ENCODE results near the gene ANKHD1.

Gene ANKHD1

DNA sequence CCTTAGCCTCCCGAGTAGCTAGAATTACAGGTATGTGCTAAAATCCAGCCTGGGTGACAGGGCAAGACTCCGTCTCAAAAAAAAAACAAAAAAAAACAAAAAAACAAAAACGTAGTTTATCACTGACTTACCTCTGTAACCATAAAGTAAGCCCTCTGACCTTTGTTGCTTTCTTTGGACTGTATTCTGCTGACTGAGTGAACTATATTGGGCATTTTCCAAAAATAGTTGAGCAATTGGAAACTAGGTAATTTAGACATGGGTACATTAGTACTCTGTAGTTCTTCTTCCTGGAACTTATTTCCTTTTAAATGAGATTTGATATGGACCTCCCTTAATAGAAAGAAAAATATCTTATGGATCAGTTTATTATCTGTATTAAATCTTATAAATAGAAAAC is 66.6 kb downstream of the ANKHD1 start:
- no peak overlapping the region for H3K4me3 ChIP-seq (ENCODE audit: low read depth, low read length)
- H3K36me3 ChIP-seq (ENCODE audit: control insufficient read depth in 2 of 2, insufficient read depth in 1 of 2, low read length in 2 of 2) = peaks cover 29 to 59% of the 10 kb centered on the region in 2 experiments
- TF ChIP-seq ZIC2 (tag by site-specific recombination; IDR thresholded peaks at IDR 0.05) (no peak), ZNF292 (tag by site-specific recombination; IDR thresholded peaks at IDR 0.05; ENCODE audit: borderline replicate concordance, low read depth) (no peak), CTCF (tag by site-specific recombination; IDR thresholded peaks at IDR 0.05) (no peak), FEZF1 (tag by site-specific recombination; IDR thresholded peaks at IDR 0.05) (no peak)
- TF ChIP-seq, protein P1, sequence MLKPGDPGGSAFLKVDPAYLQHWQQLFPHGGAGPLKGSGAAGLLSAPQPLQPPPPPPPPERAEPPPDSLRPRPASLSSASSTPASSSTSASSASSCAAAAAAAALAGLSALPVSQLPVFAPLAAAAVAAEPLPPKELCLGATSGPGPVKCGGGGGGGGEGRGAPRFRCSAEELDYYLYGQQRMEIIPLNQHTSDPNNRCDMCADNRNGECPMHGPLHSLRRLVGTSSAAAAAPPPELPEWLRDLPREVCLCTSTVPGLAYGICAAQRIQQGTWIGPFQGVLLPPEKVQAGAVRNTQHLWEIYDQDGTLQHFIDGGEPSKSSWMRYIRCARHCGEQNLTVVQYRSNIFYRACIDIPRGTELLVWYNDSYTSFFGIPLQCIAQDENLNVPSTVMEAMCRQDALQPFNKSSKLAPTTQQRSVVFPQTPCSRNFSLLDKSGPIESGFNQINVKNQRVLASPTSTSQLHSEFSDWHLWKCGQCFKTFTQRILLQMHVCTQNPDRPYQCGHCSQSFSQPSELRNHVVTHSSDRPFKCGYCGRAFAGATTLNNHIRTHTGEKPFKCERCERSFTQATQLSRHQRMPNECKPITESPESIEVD (tag by site-specific recombination; IDR thresholded peaks at IDR 0.05) = peak; percentile 28
- H3K4me1 ChIP-seq (ENCODE audit: control insufficient read depth, insufficient read depth, low read length) = peaks cover 5% of the 10 kb centered on the region; the same call in 1 of the 2 replicates
- no peak overlapping the region for H3K27ac ChIP-seq (ENCODE audit: extremely low read depth, low read depth, low read length)
- H3K9me3 ChIP-seq (ENCODE audit: control insufficient read depth, insufficient read depth, low read depth, low read length) = no peaks in the 10 kb centered on the region
- ChIA-PET CTCF (interaction anchor here (0.6 kb wide), 1 partner anchor 131 kb away, joined by 3 read pairs; no protein-coding TSS in a partner anchor), POLR2A (interaction anchor here (0.6 kb wide), 1 partner anchor 83 kb away, joined by 5 read pairs; no protein-coding TSS in a partner anchor)

DNA sequence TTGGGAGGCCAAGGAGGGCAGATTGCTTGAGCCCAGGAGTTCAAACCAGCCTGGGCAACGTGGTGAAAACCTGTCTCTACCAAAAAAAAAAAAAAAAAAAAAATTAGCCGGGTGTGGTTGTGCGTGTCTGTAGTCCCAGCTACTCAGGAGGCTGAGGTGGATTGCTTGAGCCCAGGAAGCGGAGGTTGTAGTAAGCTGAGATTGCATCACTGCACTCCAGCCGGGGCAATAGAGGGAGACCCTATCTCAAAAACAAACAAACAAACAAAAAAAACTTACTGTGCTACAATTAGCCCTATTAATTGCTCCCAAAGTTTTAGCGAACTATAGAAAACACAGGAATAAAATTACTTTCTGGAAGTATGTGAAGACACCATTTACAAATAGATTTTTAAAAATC is 67.6 kb downstream of the ANKHD1 start:
- Histone ChIP-seq H3K9me3 (ENCODE audit: control insufficient read depth, insufficient read depth, low read depth, low read length) (no peaks in the 10 kb centered on the region), H3K36me3 (ENCODE audit: control insufficient read depth in 2 of 2, insufficient read depth in 1 of 2, low read length in 2 of 2) (peaks cover 30 to 57% of the 10 kb centered on the region in 2 experiments), H3K4me3 (ENCODE audit: low read depth, low read length) (no peak overlapping the region), H3K27ac (ENCODE audit: extremely low read depth, low read depth, low read length) (no peak overlapping the region), H3K4me1 (ENCODE audit: control insufficient read depth, insufficient read depth, low read length) (peaks cover 5% of the 10 kb centered on the region; the same call in 1 of the 2 replicates)
- POLR2A ChIA-PET = interaction anchor here (0.6 kb wide), 1 partner anchor 131 kb away, joined by 8 read pairs; no protein-coding TSS in a partner anchor
- CTCF ChIA-PET = interaction anchor here (0.7 kb wide), 1 partner anchor 17 kb away, joined by 7 read pairs; no protein-coding TSS in a partner anchor
- TF ChIP-seq ZNF362 (tag by site-specific recombination; IDR thresholded peaks at IDR 0.05) (peak; percentile 44; the same call in 1 of the 2 replicates), ZNF121 (tag by site-specific recombination; IDR thresholded peaks at IDR 0.05) (peak; percentile 84), ZNF624 (tag by site-specific recombination; IDR thresholded peaks at IDR 0.05) (no peak)

DNA sequence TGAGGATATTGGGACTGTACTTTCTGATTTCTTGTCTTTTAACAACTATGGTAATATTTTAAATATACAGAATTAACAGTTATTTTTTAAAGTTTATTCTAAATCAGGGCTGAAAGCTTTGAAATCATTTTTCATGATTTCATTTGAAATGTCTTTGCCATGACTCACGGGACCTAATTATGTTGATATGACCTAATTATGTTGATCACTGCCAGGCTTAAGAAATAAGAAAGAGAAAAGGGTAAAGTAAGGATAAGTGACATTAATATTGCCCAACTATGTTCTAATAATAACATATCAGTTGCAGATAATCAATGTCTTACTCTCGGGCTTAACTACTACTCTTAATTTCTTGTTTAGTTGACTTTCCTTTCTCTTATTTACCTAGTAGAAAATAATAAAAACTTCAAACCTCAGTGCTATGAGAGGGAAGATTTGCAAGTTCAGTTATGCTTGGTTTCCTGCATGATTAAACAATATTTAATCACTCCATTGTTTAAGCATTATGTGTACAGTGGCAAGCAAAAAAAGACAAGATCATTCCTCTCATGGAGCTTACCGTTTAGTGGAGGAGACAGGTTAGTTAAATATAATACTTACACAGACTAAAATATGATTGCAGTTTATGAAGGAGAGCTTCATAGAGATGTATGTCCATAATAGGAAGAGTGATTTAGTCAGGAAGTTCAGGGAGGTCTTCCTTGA is 78.8 kb downstream of the ANKHD1 start:
- no peaks in the 10 kb centered on the region for H3K4me1 ChIP-seq (ENCODE audit: control insufficient read depth, insufficient read depth, low read length)
- TF ChIP-seq ZNF274 (IDR thresholded peaks at IDR 0.05; ENCODE audit: low read length) (no peak), ZNF274 (tag by site-specific recombination; IDR thresholded peaks at IDR 0.05; ENCODE audit: borderline replicate concordance) (no peak), ZNF654 (tag by site-specific recombination; IDR thresholded peaks at IDR 0.05; ENCODE audit: low read depth) (no peak), ZNF529 (tag by site-specific recombination; IDR thresholded peaks at IDR 0.05; ENCODE audit: insufficient replicate concordance) (no peak), SP3 (tag by site-specific recombination; IDR thresholded peaks at IDR 0.05) (no peak), KLF1 (tag by site-specific recombination; IDR thresholded peaks at IDR 0.05) (no peak)
- TF ChIP-seq, protein P2, sequence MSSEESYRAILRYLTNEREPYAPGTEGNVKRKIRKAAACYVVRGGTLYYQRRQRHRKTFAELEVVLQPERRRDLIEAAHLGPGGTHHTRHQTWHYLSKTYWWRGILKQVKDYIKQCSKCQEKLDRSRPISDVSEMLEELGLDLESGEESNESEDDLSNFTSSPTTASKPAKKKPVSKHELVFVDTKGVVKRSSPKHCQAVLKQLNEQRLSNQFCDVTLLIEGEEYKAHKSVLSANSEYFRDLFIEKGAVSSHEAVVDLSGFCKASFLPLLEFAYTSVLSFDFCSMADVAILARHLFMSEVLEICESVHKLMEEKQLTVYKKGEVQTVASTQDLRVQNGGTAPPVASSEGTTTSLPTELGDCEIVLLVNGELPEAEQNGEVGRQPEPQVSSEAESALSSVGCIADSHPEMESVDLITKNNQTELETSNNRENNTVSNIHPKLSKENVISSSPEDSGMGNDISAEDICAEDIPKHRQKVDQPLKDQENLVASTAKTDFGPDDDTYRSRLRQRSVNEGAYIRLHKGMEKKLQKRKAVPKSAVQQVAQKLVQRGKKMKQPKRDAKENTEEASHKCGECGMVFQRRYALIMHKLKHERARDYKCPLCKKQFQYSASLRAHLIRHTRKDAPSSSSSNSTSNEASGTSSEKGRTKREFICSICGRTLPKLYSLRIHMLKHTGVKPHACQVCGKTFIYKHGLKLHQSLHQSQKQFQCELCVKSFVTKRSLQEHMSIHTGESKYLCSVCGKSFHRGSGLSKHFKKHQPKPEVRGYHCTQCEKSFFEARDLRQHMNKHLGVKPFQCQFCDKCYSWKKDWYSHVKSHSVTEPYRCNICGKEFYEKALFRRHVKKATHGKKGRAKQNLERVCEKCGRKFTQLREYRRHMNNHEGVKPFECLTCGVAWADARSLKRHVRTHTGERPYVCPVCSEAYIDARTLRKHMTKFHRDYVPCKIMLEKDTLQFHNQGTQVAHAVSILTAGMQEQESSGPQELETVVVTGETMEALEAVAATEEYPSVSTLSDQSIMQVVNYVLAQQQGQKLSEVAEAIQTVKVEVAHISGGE (tag by site-specific recombination; conservative IDR thresholded peaks at IDR 0.05; ENCODE audit: low read depth) = no peak
- POLR2A ChIA-PET = no interaction called here
- H3K4me3 ChIP-seq (ENCODE audit: low read depth, low read length) = no peak overlapping the region
- CTCF ChIA-PET = interaction anchor here (1.4 kb wide), 1 partner anchor 120 kb away, joined by 3 read pairs; the partner anchor contains the start of gene SLC4A9
- H3K9me3 ChIP-seq (ENCODE audit: control insufficient read depth, insufficient read depth, low read depth, low read length) = no peaks in the 10 kb centered on the region
- H3K36me3 ChIP-seq (ENCODE audit: control insufficient read depth in 2 of 2, insufficient read depth in 1 of 2, low read length in 2 of 2) = peaks cover 24 to 25% of the 10 kb centered on the region in 2 experiments
- H3K27ac ChIP-seq (ENCODE audit: extremely low read depth, low read depth, low read length) = no peak overlapping the region

All from HEK293 (cell line).